ENCODE results near the gene HRAS.

DNA sequence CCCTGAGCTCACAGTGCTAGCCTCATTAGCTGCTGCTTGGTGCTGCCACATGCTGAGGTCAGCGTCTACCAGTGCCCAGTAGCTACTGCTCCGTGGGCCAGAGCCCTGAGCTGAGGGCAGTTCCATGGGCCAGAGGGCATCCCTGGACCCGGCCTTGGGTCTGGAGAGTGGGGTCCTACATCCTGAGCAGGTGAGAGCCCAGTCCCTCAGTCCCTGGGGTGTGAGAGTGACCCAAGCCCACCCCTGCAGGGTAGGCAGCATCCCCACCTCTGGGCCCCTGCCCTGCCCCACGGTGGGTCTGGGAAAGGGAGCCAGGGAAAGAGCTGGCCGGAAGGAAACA lies 15.3 kb upstream of the HRAS start:
- no peak for TF ChIP-seq POLR2A (IDR thresholded peaks at IDR 0.05)
- TF ChIP-seq, protein P1, sequence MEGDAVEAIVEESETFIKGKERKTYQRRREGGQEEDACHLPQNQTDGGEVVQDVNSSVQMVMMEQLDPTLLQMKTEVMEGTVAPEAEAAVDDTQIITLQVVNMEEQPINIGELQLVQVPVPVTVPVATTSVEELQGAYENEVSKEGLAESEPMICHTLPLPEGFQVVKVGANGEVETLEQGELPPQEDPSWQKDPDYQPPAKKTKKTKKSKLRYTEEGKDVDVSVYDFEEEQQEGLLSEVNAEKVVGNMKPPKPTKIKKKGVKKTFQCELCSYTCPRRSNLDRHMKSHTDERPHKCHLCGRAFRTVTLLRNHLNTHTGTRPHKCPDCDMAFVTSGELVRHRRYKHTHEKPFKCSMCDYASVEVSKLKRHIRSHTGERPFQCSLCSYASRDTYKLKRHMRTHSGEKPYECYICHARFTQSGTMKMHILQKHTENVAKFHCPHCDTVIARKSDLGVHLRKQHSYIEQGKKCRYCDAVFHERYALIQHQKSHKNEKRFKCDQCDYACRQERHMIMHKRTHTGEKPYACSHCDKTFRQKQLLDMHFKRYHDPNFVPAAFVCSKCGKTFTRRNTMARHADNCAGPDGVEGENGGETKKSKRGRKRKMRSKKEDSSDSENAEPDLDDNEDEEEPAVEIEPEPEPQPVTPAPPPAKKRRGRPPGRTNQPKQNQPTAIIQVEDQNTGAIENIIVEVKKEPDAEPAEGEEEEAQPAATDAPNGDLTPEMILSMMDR (IDR thresholded peaks at IDR 0.05): no peak

Measured in upper lobe of left lung (tissue), 4 donors.